A673 (cell line): ENCODE results near the gene SLF1. TPM values are rescaled to one million over a fixed set of nuclear protein-coding genes. Genes with fewer than 3 reads are reported as not detected.

ENCODE experiments used
- BruUV-seq: library from RNA; stranded (reverse); fragments of 400-500 nt; replicated peaks from 2 replicates; lab custom pipeline; 2021; lab: Mats Ljungman, UMichigan
- CTCF ChIA-PET: fragments of 300-600 bp; sonication (Branson Sonifier 250); formaldehyde crosslinking; loops from one replicate; lab custom pipeline; 2022; ENCODE audit warnings: antibody characterized with exemption; lab: Charles Lee
- POLR2A ChIA-PET: fragments of 300-600 bp; sonication (Branson Sonifier 250); formaldehyde crosslinking; loops from one replicate; lab custom pipeline; 2022; ENCODE audit warnings: antibody characterized with exemption; ENCODE audit not compliant: low non-redundant PET; lab: Charles Lee
- DNase-seq: peaks from one replicate; pipeline ENCODE4 v3.0.0-alpha.2; 2015; ENCODE audit warnings: low spot score
- H3K27ac ChIP-seq: fragments of 200-600 bp; sonication (generic); 2 replicates; pipeline ENCODE4 v1.5.1; 2016; ENCODE audit warnings: mixed run types, low read depth, mild to moderate bottlenecking, mixed read lengths, antibody characterized with exemption, low read length; ENCODE audit not compliant: poor library complexity, severe bottlenecking
- H3K27me3 ChIP-seq: fragments of 200-600 bp; sonication (generic); replicated peaks from 2 replicates; pipeline ENCODE4 v1.6.1; 2017; ENCODE audit warnings: mixed run types, low read depth, mild to moderate bottlenecking, mixed read lengths, antibody characterized with exemption, low read length; ENCODE audit not compliant: insufficient read depth, poor library complexity
- H3K36me3 ChIP-seq: fragments of 200-600 bp; sonication (generic); 2 replicates; pipeline ENCODE4 v1.6.1; 2016; ENCODE audit warnings: mixed run types, mild to moderate bottlenecking, mixed read lengths, antibody characterized with exemption, low read length; ENCODE audit not compliant: insufficient read depth, poor library complexity, severe bottlenecking
- H3K4me1 ChIP-seq: fragments of 200-600 bp; sonication (generic); 2 replicates; pipeline ENCODE4 v1.6.1; 2017; ENCODE audit warnings: mixed run types, mild to moderate bottlenecking, mixed read lengths, antibody characterized with exemption, low read length; ENCODE audit not compliant: insufficient read depth, poor library complexity, severe bottlenecking
- H3K4me3 ChIP-seq: fragments of 200-600 bp; sonication (generic); 2 replicates; pipeline ENCODE4 v1.5.1; 2016; ENCODE audit warnings: low read depth, mixed run types, mild to moderate bottlenecking, mixed read lengths, low read length; ENCODE audit not compliant: poor library complexity, severe bottlenecking
- H3K9me3 ChIP-seq: fragments of 200-600 bp; sonication (generic); 2 replicates; pipeline ENCODE4 v1.6.1; 2016; ENCODE audit warnings: mixed run types, low read depth, mild to moderate bottlenecking, mixed read lengths, antibody characterized with exemption, low read length; ENCODE audit not compliant: poor library complexity, severe bottlenecking
- CTCF ChIP-seq: fragments of 300-800, 200-600 bp; sonication (generic); conservative IDR thresholded peaks from 2 replicates; pipeline ENCODE4 v1.5.1; 2017; ENCODE audit warnings: low read depth, mild to moderate bottlenecking, antibody characterized with exemption, low read length, moderate library complexity, mixed read lengths
- EZH2 ChIP-seq: fragments of 200-600 bp; sonication (generic); IDR thresholded peaks from 2 replicates; pipeline ENCODE4 v1.6.1; 2017; ENCODE audit warnings: borderline replicate concordance, low read depth, mild to moderate bottlenecking, mixed read lengths, antibody characterized with exemption, low read length; ENCODE audit not compliant: poor library complexity, severe bottlenecking
- intact Hi-C: fragments of 100-400 bp; cut with micrococcal nuclease; formaldehyde crosslinking; loops from one replicate; pipeline ENCODE4 v1.10.0; 2022; ENCODE audit not compliant: unreplicated experiment
- total RNA-seq: library from RNA; stranded (reverse); gene quantifications from 2 replicates; pipeline ENCODE4 v1.2.3, GENCODE V29; 2021

SLF1 gene
- total RNA-seq, 1 experiment from 2014 or later = 21.6 TPM

- BruUV-seq = no TSS peak
- no peak overlapping the region for H3K27ac ChIP-seq
- CTCF ChIA-PET = no interaction called here
- no peak for TF ChIP-seq CTCF
- no peak for TF ChIP-seq EZH2
- DNase-seq = no peak
- H3K4me3 ChIP-seq = no peak overlapping the region
- peaks cover 3% of the 10 kb centered on the region for H3K36me3 ChIP-seq
- H3K9me3 ChIP-seq = no peaks in the 10 kb centered on the region
- intact Hi-C loops = no loop called here
- H3K27me3 ChIP-seq = no peaks in the 10 kb centered on the region
- H3K4me1 ChIP-seq = no peaks in the 10 kb centered on the region
- POLR2A ChIA-PET = no interaction called here
Measured at GRCh38 chr5:94675965-94676618, 57.6 kb downstream of the SLF1 start.

GRCh38 chr5:94682814-94683520 is 64.5 kb downstream of the SLF1 start:
- Histone ChIP-seq H3K9me3 (no peaks in the 10 kb centered on the region), H3K4me1 (no peaks in the 10 kb centered on the region), H3K27me3 (no peaks in the 10 kb centered on the region), H3K4me3 (no peak overlapping the region), H3K36me3 (peaks cover 3% of the 10 kb centered on the region), H3K27ac (no peak overlapping the region)
- no peak for TF ChIP-seq CTCF
- TF ChIP-seq EZH2 = no peak
- no TSS peak for BruUV-seq
- POLR2A ChIA-PET = no interaction called here
- CTCF ChIA-PET = no interaction called here
- intact Hi-C loops = no loop called here
- no peak for DNase-seq

- ChIA-PET CTCF (no interaction called here), POLR2A (no interaction called here)
- no TSS peak for BruUV-seq
- Histone ChIP-seq H3K4me3 (no peak overlapping the region), H3K9me3 (no peaks in the 10 kb centered on the region), H3K27me3 (no peaks in the 10 kb centered on the region), H3K4me1 (peaks cover 18% of the 10 kb centered on the region), H3K27ac (no peak overlapping the region), H3K36me3 (peaks cover 18% of the 10 kb centered on the region)
- intact Hi-C loops = no loop called here
- TF ChIP-seq CTCF (no peak), EZH2 (no peak)
- no peak for DNase-seq
Measured at GRCh38 chr5:94689908-94690307, 71.4 kb downstream of the SLF1 start.
